ENCODE data around the gene MNX1. TPM values are rescaled to one million over a fixed set of nuclear protein-coding genes. Genes with fewer than 3 reads are reported as not detected.

MNX1 gene
- total RNA-seq, 2 experiments from 2014 or later, result not detected

DNA sequence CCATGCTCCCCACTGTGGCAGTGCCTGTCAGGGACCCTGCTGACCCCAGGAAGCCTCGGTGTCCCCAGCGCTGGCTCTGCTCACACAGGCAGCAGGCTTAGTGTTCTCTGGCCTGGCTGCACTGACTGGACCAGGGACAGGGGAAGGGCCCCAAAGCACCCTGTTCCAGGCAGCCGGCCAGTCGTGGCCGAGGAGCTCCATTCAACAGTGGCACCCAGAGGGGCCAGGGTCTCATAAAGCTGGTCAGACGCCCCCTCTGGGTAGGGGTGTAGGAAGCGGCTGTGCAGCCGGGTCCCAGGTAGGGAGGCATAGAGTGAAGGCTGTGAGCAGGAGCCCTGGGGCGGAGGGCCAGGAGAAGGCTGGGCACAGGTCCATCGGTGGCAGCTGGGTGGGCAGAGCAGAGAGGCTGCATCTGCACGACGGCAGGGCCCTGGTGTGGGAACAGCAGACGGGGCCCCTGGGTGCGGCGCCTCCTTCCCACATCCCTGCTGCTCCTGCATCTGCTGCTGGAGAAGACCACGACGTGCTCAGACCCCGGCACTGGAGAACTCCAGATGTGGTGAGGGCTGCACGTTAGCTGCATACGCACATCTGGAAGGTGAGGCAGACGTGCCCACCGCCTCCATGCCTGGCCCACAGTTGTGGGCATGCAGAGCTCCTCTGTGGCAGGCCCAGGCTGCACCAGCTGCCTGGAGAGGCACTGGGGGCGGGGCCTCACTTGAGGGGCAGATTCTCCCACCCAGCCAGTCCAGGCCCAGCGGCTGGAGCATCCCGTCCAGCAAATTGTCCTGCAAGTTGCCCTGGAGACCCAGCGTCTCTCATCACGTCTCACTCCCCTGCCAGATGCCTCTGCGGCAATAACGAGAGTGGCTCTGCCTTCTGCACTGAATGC, 25.1 kb downstream of the MNX1 start:
- POLR2A ChIA-PET, result no interaction called here
- CTCF ChIA-PET, result no interaction called here

DNA sequence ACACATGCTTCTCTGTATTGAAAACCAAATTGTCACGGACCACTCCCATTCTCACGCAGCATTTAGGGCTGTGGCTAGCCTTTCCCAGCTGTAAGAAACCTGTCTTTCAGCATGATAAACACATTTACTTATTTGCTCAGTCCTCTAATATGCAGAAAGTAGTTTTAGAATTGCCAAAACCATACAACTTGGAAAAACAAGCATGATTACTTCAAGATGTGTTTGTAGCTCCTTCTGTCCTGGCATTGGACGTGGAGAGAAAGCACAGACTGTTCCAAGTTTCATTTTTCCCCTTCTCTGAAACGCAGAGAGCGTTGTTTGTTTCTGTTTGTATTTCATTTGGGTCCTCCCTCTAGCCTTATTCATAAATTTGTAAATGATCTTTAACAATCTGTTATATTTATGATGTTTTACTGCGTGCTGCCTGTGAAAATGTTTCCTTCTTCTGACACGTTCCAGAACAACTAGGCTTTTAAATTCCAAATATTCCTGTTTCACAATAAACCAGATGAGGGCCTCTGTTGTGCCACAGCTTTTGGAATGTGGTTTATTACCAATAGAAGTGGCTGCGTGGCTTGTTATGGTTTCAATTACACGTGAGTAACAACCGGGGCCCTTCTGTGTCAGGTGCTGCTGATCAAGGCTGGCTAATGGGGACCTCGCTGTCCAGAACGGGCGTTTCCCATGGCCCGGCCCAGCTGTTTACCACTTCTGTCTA, 26.1 kb downstream of the MNX1 start:
- CTCF ChIA-PET, result no interaction called here
- POLR2A ChIA-PET, result no interaction called here

DNA sequence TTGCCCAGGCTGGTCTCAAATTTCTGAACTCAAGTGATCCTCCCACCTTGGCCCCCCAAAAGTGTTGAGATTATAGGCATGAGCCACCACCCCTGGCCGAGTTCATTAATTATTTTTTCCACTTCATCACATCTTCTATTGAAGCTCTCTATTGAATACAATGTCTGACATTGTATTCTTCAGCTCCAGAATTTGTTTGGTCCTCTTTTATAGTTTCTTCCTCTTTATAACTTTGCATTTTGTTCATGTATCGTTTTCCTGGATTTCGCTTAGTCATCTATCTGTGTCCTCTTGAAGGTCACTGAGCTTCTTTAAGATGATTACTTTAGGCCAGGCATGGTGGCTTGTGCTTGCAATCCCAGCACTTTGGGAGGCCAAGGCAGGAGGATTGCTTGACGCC, 30.8 kb downstream of the MNX1 start:
- ChIA-PET POLR2A (no interaction called here), CTCF (no interaction called here)

DNA sequence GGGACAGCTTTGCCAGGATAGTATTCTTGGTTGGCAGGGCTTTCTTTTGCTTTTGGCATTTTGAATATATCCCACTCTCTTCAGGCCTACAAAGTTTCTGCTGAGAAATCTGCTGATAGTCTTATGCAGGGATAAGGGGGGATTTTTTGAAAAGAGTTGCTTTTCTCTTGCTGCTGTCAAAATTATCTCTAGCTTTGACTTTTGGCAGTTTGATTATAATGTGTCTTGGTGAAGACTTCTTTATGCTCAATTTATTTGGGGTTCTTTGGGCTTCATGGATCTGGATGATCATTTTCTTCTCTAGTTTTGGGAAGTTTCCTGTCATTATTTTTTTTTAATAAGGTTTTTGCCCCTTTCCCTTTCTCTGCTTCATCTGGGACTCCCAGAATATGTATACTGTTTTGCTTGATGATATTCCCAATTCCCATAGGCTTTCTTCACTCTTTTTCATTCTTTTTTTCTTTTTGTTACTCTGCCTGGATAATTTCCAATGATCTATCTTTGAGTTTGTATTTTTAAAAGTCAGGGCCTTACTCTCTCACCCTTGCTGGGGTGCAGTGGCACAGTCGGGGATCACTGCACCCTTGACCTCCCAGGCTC, 31.4 kb downstream of the MNX1 start:
- ChIA-PET CTCF (no interaction called here), POLR2A (no interaction called here)

DNA sequence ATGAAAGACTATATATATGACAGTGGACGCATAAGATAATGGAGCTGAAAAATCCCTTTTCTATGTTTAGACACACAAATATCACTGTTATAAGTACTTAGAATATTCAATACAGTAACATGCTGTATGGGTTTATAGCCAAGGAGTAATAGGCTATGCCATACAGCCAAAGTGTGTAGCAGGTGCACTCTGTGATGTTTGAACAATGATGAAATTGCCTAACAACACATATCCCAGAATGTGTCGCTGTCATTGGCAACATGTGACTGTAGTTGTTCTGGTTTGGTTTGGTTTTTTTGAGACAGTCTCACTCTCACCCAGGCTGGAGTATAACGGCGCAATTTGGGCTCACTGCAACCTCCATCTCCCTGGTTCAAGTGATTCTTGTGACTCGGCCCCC, 34.8 kb downstream of the MNX1 start:
- ChIA-PET CTCF (interaction anchor here (0.7 kb wide), 1 partner anchor 11 kb away, joined by 3 read pairs; no protein-coding TSS in a partner anchor), POLR2A (no interaction called here)

DNA sequence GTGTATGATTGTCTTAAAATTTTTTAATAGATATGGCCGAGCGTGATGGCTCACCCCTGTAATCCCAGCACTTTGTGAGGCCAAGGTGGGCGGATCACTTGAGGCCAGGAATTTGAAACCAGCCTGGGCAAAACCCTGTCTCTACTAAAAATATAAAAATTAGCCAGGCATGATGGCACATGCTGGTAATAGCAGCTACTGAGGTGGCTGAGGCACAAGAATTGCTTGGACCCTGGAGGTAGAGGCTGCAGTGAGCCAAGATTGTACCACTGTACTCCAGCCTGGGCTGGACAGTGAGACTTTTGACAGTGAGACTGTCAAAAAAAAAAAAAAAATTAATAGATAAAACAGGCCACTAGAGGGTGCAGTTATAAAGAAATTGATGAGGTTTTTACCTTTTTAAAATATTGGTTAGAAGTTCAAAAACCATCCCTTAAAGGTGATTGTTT, 40.5 kb downstream of the MNX1 start:
- ChIA-PET CTCF (interaction anchor here (0.7 to 1.1 kb wide), 3 partner anchors 121 to 256 kb away, joined by 3 to 5 read pairs (median 3); no protein-coding TSS in a partner anchor), POLR2A (interaction anchor here (0.7 kb wide), 1 partner anchor 17 kb away, joined by 6 read pairs; no protein-coding TSS in a partner anchor)

DNA sequence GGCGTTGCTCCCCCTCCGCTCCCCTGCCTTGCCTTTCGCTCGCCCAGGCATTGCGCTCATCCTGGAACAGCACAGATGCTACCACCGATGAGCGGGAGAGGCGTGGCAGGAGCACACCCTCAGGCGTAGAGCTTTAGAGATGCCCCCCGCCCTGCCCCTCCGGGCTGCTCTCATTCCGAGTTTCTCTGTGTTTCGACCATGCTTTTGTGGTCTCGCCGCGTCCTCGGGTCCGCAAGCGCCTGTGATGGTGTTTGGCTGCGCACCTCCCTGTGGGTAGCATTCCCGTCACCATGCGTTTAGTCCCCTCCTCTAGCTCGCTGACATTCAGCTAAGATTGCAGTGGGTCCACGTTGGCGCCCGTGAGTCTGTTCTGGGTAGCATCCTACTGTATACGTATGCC, 42.3 kb downstream of the MNX1 start:
- ChIA-PET CTCF (no interaction called here), POLR2A (no interaction called here)

DNA sequence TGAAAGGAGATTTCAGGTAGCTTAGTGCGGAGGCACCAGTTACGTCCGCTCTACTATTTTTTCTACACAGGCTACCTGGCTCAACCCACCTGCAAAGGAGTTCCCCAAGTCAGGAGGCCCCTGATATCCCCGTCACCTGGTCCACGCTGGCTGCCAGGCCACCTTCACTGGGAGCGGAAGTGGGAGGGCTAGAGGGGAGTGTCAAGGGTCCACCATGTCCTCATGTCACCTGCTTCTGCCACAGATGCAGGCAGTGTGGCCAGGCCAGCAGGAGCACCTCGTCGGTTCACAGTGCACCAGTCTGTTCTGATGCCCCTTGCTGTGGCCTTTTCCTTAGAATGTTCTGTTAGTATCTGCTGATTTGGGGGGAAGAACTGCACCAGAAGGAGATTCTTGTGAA, 44.1 kb downstream of the MNX1 start:
- ChIA-PET CTCF (no interaction called here), POLR2A (no interaction called here)

DNA sequence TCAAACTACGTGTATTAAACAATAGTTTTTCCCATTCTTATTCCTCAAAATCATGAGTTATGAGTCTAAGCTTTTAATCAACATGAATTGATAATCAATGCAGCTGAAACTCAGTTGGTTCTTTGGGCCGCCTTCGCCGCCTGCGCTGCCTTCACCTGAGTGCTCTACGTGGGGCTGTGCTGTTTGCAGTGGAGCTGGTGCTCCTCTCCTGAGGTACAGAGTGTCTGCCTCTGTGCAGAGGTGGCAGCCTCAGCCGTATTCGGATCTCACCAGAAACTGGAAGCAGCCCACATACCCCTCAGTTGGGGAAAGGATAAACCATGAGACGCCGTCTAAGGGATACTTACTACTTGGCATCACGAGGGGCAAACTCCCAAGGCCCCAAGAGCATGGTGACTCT, 45.5 kb downstream of the MNX1 start:
- ChIA-PET CTCF (no interaction called here), POLR2A (no interaction called here)

DNA sequence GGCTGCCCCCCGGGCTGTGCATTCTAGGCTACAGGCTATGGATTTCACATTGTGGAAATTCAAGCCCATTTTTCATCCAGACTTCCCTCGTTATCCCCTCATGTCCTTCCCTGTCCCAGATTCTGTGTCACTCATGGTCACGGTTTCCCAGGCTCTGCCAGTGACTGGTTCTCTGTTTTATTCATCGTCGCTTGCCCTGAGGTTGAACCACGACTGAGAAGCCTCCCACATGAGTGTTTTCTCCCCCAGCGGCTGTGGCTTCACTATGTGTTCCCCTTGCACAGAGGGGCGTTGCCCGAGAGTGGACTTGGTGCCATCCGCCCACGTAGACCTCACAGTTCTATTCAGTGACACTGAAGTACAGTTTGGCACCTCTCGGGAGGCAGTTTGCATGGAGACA, 47.0 kb downstream of the MNX1 start:
- CTCF ChIA-PET, result interaction anchor here (1.4 kb wide), 1 partner anchor 14 kb away, joined by 4 read pairs; the partner anchor contains the start of gene NOM1
- POLR2A ChIA-PET, result no interaction called here

DNA sequence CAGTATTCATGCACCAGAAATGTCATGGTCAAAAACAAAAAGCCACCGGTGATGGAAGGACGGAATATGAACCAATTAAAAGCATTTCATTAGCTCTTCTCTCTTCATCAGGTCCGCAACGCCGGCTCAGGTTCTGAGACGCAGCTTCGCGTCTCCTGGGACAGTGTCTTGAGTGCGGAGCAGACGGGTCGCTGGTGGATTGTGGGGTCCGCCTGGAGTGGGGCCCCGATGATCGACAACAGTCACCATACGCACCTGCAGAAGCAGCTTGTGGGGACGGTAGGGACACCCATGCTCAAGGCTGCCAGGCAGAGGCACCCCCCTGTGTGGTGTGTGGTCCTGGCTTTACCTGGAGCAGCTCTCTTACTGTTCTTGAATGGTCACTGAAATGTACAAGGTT, 47.6 kb downstream of the MNX1 start:
- POLR2A ChIA-PET, result no interaction called here
- CTCF ChIA-PET, result no interaction called here

DNA sequence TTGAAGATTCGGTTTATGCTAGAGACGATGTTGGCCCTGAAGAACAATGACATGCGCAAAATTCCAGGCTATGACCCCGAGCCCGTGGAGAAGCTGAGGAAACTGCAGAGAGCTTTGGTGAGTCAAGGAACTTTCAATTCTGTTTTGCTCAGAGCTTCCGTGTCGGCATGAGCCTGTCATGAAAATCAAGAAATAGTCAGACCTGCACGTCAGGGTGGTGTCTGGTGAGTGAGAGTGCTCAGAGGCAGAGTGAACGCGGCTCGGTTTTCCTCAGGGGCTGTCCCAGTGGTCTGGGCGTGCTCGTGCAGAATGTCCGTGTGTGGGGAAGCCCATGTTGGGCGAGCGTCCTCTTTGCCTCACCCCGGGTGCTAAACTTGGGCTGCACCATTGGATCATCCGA, 48.3 kb downstream of the MNX1 start:
- ChIA-PET CTCF (interaction anchor here (0.5 kb wide), 1 partner anchor 1705 kb away, joined by 3 read pairs; no protein-coding TSS in a partner anchor), POLR2A (no interaction called here)

DNA sequence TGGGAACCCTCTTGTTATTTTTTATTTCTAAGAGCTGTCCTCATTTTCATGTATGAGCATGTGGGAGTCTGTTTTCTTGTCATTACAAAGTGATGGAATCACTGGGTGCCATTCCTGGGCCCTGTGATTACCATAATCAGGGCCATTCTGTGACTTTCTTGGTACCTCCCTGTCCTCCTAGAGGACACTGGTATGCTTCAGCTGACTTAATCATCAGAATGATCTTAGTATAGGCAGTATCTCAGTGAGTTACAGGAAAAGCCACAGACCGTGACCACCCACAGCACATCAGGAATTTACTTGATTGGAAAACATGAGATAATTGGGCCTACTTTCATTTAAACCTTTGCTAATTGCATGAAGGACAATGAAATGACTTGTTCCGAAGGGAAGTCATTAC, 53.7 kb downstream of the MNX1 start:
- ChIA-PET POLR2A (no interaction called here), CTCF (interaction anchor here (1.5 kb wide), 1 partner anchor 12 kb away, joined by 4 read pairs; no protein-coding TSS in a partner anchor)

DNA sequence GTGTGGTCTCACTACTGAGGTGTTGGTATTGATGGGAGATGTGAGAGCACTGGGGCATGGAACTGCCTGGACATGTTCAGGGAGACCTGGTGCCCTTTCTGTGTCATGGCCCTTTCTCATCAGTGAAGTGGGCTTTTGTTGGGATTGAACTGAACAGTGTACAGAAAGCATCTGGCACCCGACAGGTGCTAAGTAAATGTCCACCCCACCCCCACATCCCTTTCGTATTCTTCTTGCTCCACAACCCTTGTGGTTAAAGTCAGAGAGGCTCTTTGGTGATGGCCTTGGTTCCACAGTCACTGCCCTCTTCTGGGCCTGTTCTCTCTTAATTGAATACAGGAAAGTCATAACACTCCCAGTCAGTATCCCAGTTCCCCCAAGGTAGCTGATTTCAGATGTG, 55.5 kb downstream of the MNX1 start:
- CTCF ChIA-PET, result no interaction called here
- POLR2A ChIA-PET, result no interaction called here

Other genes starting within 250 kb of the MNX1 start
- gene LMBR1, start 117.5 kb downstream of the MNX1 start, total RNA-seq, result 10 to 100 TPM; 47.8 to 52.8 TPM
- 10 to 100 TPM; 33.4 to 35.6 TPM for gene NOM1, start 61.0 kb downstream of the MNX1 start, total RNA-seq
- 10 to 100 TPM; 80.9 to 81.8 TPM for gene UBE3C, start 128.3 kb upstream of the MNX1 start, total RNA-seq